ENCODE results near the gene IL4R. TPM values are rescaled to one million over a fixed set of nuclear protein-coding genes. Genes with fewer than 3 reads are reported as not detected.

The IL4R gene
- polyA plus RNA-seq, 1 donor from 2014 or later: 69.6 TPM

DNA sequence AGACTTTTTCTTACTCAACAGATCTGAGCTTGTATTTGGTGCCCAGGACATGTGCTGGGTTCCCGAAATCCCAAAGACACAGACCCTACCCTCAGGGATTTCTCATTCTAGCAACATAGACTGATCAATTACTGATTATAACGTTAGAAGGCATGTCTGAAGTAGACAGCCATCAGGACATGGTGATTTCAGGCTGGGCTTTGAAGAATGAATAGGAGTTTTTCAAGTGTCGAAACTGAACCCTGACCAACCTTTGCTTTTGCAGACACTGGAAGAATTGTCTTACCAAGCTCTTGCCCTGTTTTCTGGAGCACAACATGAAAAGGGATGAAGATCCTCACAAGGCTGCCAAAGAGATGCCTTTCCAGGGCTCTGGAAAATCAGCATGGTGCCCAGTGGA lies 48.2 kb downstream of the IL4R start:
- peaks cover 2 to 4% (median 3%) of the 10 kb centered on the region in 3 donors for H3K4me1 Mint-ChIP-seq
- H3K4me3 Mint-ChIP-seq: no peak overlapping the region
- H3K27ac Mint-ChIP-seq: peak overlapping the region in 2 of 3 donors; percentile 50 to 90
- H3K36me3 Mint-ChIP-seq: peaks cover 11% of the 10 kb centered on the region
- no peaks in the 10 kb centered on the region for H3K27me3 Mint-ChIP-seq
- H3K9me3 Mint-ChIP-seq: no peaks in the 10 kb centered on the region

GRCh38 chr16:27362570-27363245 lies 48.9 kb downstream of the IL4R start:
- H3K27me3 Mint-ChIP-seq: no peaks in the 10 kb centered on the region

GRCh38 chr16:27363246-27363632 lies 49.5 kb downstream of the IL4R start:
- no peaks in the 10 kb centered on the region for H3K27me3 Mint-ChIP-seq

More at GRCh38 chr16:27362570-27363245, 48.9 kb downstream of the IL4R start:
- peaks cover 11% of the 10 kb centered on the region for H3K36me3 Mint-ChIP-seq
- H3K4me3 Mint-ChIP-seq: no peak overlapping the region
- H3K9me3 Mint-ChIP-seq: no peaks in the 10 kb centered on the region
- peaks cover 7 to 9% (median 8%) of the 10 kb centered on the region in 3 donors for H3K4me1 Mint-ChIP-seq
- peak overlapping the region in 1 of 3 donors; percentile 90 for H3K27ac Mint-ChIP-seq

DNA sequence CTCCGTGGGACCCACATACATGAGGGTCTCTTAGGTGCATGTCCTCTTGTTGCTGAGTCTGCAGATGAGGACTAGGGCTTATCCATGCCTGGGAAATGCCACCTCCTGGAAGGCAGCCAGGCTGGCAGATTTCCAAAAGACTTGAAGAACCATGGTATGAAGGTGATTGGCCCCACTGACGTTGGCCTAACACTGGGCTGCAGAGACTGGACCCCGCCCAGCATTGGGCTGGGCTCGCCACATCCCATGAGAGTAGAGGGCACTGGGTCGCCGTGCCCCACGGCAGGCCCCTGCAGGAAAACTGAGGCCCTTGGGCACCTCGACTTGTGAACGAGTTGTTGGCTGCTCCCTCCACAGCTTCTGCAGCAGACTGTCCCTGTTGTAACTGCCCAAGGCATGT lies 50.0 kb downstream of the IL4R start:
- Mint-ChIP-seq H3K27me3 (no peaks in the 10 kb centered on the region), H3K9me3 (no peaks in the 10 kb centered on the region), H3K4me3 (no peak overlapping the region), H3K27ac (no peak overlapping the region), H3K36me3 (peaks cover 9% of the 10 kb centered on the region), H3K4me1 (peaks cover 8 to 15% (median 13%) of the 10 kb centered on the region in 3 donors)

More at GRCh38 chr16:27363246-27363632, 49.5 kb downstream of the IL4R start:
- Mint-ChIP-seq H3K4me1 (peaks cover 8 to 13% (median 12%) of the 10 kb centered on the region in 3 donors), H3K4me3 (no peak overlapping the region), H3K27ac (no peak overlapping the region), H3K36me3 (peaks cover 11% of the 10 kb centered on the region), H3K9me3 (no peaks in the 10 kb centered on the region)

DNA sequence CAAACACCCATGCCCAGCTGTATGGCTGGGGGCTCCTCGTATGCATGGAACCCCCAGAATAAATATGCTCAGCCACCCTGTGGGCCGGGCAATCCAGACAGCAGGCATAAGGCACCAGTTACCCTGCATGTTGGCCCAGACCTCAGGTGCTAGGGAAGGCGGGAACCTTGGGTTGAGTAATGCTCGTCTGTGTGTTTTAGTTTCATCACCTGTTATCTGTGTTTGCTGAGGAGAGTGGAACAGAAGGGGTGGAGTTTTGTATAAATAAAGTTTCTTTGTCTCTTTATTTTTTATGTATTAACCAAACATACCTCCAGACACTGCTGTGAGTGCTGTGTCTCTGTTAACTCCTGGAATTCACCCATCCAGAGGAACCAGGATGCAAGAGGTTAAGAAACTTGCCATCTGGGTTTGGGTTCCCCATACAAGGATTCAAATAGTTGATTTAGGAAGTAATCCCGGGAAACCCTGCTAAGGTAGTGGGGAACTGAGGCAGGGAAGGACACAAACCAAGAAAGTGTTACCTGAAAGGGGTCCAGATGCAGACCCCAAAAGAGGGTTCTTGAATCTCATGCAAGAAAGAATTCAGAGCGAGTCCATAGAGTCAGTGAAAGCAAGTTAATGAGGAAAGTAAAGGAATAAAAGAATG lies 50.8 kb downstream of the IL4R start:
- H3K27ac Mint-ChIP-seq: peak overlapping the region in 2 of 3 donors; percentile 16 to 67
- H3K4me1 Mint-ChIP-seq: peaks cover 8 to 15% (median 13%) of the 10 kb centered on the region in 3 donors
- H3K4me3 Mint-ChIP-seq: peak overlapping the region in 1 of 4 donors; percentile 36

GRCh38 chr16:27365142-27366089 lies 51.6 kb downstream of the IL4R start:
- Mint-ChIP-seq H3K4me3 (peak overlapping the region in 3 of 4 donors; percentile 5 to 47 (median 36)), H3K27ac (peak overlapping the region; percentile 59 to 97 (median 67)), H3K4me1 (peaks cover 8 to 15% (median 13%) of the 10 kb centered on the region in 3 donors), H3K27me3 (no peaks in the 10 kb centered on the region), H3K9me3 (peaks cover 0 to 8% (median 0%) of the 10 kb centered on the region in 3 donors), H3K36me3 (peaks cover 3% of the 10 kb centered on the region)

More for the DNA sequence above, 50.8 kb downstream of the IL4R start:
- H3K27me3 Mint-ChIP-seq: no peaks in the 10 kb centered on the region
- peaks cover 3% of the 10 kb centered on the region for H3K36me3 Mint-ChIP-seq
- H3K9me3 Mint-ChIP-seq: peaks cover 0 to 3% (median 0%) of the 10 kb centered on the region in 3 donors

DNA sequence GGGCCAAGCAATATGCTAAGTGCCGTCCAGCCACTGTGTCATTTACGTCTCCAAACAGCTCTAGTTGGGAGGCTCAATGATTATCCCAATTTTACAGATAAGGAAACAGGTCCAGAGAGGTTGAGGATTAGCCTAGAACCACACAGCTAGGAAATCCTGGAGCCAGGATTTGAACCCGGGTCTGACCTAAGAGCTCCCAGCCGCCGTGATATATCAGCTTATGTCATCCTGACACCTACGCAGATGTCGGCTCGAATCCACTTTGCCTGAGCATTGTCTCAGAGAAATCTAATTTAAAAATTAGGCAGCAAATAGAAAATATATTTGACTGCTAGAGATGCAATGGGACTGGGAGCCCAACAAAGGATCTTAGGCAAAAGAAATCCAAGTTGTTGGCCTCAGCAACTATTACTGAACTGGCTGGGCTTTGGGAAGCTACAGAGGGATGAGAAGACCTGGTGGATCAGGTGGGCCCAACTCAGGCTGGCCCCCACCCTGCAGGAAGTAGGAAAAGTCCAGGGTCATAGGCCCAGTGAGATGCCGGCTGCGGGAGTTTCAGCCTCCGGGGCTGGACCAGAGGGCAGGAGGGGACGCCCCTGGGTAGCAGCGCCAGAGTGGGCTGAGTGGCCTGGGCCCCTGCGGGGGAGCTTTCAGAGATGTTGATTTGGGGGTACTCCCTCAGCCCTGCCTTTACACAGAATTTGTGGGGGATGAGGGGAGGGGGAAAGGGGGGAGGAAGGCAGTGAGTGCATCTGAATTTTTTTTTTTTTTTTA lies 53.1 kb downstream of the IL4R start:
- H3K4me1 Mint-ChIP-seq: peaks cover 8 to 15% (median 13%) of the 10 kb centered on the region in 3 donors

DNA sequence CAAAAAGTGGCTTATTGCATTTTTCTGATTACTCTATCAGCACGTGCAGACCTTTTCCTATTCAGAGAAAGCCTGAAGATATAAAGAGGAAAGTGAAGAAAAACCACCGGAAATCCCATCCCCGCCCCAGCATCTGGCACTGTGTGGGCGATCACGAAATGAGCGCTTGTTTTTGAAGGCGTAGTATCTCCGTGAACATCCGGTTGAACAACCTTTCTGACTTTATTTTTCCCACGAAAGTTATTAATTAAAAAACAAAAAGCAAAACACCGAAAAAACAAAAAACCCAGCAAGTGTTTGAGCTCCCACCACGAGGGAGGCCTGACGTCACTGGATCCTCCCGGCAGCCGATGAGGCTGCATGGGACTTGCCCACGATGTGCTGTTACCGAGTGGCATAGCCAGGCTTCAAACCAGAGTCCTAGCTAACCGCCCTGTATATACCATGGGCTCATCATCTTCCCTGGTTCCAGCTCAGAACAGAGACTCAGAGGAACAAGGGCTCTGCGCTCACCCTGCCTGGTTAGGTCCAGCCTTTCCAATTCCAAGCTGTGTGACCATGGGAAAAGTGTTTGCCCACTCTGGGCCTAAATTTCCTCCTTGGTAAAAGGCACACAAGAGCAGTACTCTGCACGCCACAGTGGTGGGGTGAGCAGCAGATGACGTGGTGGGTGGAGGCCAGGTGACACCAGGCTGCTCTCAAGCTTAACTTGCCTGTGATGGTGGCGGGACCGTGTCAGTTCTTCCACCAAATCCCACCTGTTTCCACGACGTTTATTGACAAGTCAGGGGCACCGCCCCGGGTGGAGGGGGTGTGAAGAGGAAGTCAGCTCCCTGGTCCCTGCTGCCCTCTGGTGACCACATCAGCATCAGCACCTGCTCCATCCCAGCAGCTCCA lies 53.9 kb downstream of the IL4R start:
- Mint-ChIP-seq H3K27ac (peak overlapping the region; percentile 93 to 97 (median 94)), H3K36me3 (no peaks in the 10 kb centered on the region), H3K4me3 (peak overlapping the region; percentile 71 to 90 (median 78)), H3K4me1 (peaks cover 8 to 15% (median 13%) of the 10 kb centered on the region in 3 donors), H3K27me3 (peaks cover 1% of the 10 kb centered on the region), H3K9me3 (peaks cover 0 to 10% (median 0%) of the 10 kb centered on the region in 3 donors)

More for the DNA sequence above, 53.1 kb downstream of the IL4R start:
- H3K27ac Mint-ChIP-seq: peak overlapping the region; percentile 93 to 97 (median 94)
- H3K9me3 Mint-ChIP-seq: peaks cover 0 to 10% (median 0%) of the 10 kb centered on the region in 3 donors
- peaks cover 1% of the 10 kb centered on the region for H3K27me3 Mint-ChIP-seq
- peaks cover 3% of the 10 kb centered on the region for H3K36me3 Mint-ChIP-seq
- peak overlapping the region; percentile 73 to 90 (median 84) for H3K4me3 Mint-ChIP-seq

- H3K27me3 Mint-ChIP-seq: peaks cover 1% of the 10 kb centered on the region
- peaks cover 0 to 10% (median 0%) of the 10 kb centered on the region in 3 donors for H3K9me3 Mint-ChIP-seq
- H3K4me3 Mint-ChIP-seq: peak overlapping the region in 3 of 4 donors; percentile 71 to 90 (median 77)
- H3K36me3 Mint-ChIP-seq: no peaks in the 10 kb centered on the region
- peak overlapping the region; percentile 93 to 97 (median 94) for H3K27ac Mint-ChIP-seq
- H3K4me1 Mint-ChIP-seq: peaks cover 8 to 15% (median 13%) of the 10 kb centered on the region in 3 donors
Observed at GRCh38 chr16:27368358-27368722, 54.6 kb downstream of the IL4R start.

GRCh38 chr16:27369806-27370205 lies 56.0 kb downstream of the IL4R start:
- Mint-ChIP-seq H3K27ac (peak overlapping the region in 1 of 3 donors; percentile 47), H3K4me3 (peak overlapping the region in 1 of 4 donors; percentile 60), H3K4me1 (peaks cover 6 to 15% (median 13%) of the 10 kb centered on the region in 3 donors), H3K27me3 (peaks cover 1% of the 10 kb centered on the region), H3K9me3 (peaks cover 0 to 10% (median 0%) of the 10 kb centered on the region in 3 donors), H3K36me3 (no peaks in the 10 kb centered on the region)

DNA sequence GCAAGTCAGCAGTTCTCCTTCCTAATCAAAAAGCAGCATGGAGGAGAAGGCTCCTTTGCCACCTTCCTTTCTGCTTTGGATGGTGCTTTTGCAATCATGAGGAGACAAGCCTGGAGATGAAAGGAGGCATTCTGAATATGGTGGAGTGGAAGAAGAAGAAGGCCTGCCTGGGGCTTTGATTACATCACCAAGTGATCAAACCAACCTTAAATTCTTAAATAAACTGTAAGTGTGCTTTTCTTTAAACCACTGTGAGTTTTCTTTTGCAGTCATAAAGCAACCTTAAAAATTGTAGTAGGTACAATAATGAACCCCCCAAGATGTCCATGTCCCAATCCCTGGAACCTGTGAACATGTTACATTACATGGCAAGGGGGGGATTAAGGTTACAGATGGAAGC lies 56.5 kb downstream of the IL4R start:
- peaks cover 1% of the 10 kb centered on the region for H3K27me3 Mint-ChIP-seq
- H3K4me1 Mint-ChIP-seq: peaks cover 6 to 15% (median 13%) of the 10 kb centered on the region in 3 donors
- peak overlapping the region in 1 of 4 donors; percentile 60 for H3K4me3 Mint-ChIP-seq
- no peaks in the 10 kb centered on the region for H3K36me3 Mint-ChIP-seq
- H3K27ac Mint-ChIP-seq: no peak overlapping the region
- H3K9me3 Mint-ChIP-seq: peaks cover 0 to 10% (median 0%) of the 10 kb centered on the region in 3 donors

DNA sequence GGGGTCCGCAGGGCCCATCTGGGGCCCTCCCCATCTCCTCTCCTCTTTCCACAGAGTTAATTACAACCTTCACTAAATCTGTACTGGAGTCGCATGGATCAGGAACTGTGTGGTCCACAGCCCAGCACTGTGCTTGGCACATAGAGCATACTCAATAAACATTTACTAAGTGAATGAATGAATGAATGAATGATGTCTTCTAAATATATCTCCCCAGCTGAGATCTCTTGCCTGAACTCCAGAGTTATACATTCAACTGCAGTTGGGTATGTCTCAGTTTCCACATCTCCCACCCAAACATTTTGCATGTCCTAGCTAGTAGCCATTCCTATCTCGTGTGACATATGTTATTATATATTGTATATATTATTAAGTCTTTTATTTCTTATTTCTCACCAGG lies 59.5 kb downstream of the IL4R start:
- H3K27ac Mint-ChIP-seq: no peak overlapping the region
- peaks cover 5% of the 10 kb centered on the region for H3K27me3 Mint-ChIP-seq
- H3K9me3 Mint-ChIP-seq: peaks cover 0 to 10% (median 0%) of the 10 kb centered on the region in 3 donors
- no peaks in the 10 kb centered on the region for H3K36me3 Mint-ChIP-seq
- peaks cover 7 to 15% (median 10%) of the 10 kb centered on the region in 3 donors for H3K4me1 Mint-ChIP-seq
- H3K4me3 Mint-ChIP-seq: no peak overlapping the region

GRCh38 chr16:27374221-27374803 lies 60.5 kb downstream of the IL4R start:
- peaks cover 0 to 10% (median 0%) of the 10 kb centered on the region in 3 donors for H3K9me3 Mint-ChIP-seq
- H3K27ac Mint-ChIP-seq: no peak overlapping the region
- no peaks in the 10 kb centered on the region for H3K36me3 Mint-ChIP-seq
- peaks cover 5% of the 10 kb centered on the region for H3K27me3 Mint-ChIP-seq
- peaks cover 10 to 18% (median 10%) of the 10 kb centered on the region in 3 donors for H3K4me1 Mint-ChIP-seq
- no peak overlapping the region for H3K4me3 Mint-ChIP-seq

All from IgD-negative memory B cell (primary cell).